Epithelial cell of proximal tubule (primary cell): ENCODE measurements around the gene SEPTIN11. TPM values are rescaled to one million over a fixed set of nuclear protein-coding genes. Genes with fewer than 3 reads are reported as not detected.

Experiments used
- DNase-seq: peaks from one replicate; pipeline ENCODE4 v3.0.0-alpha.2; 2011; ENCODE audit warnings: low read depth
- H3K4me3 ChIP-seq: 2 replicates; pipeline ENCODE4 v1.5.1; 2011; ENCODE audit warnings: low read depth, mild to moderate bottlenecking, low read length
- CTCF ChIP-seq: conservative IDR thresholded peaks from 2 replicates; pipeline ENCODE4 v1.5.1; 2012; ENCODE audit warnings: low read depth, mild to moderate bottlenecking, low read length
- total RNA-seq: library from RNA; depleted of rRNA; stranded (reverse); fragments of >200 nt; gene quantifications from 2 replicates; pipeline ENCODE4 v1.2.3, GENCODE V29; 2015

SEPTIN11 gene
- total RNA-seq, 1 donor from 2014 or later, result 86.7 TPM

- H3K4me3 ChIP-seq, result no peak overlapping the region
- TF ChIP-seq CTCF, result no peak
- no peak for DNase-seq
Measured at GRCh38 chr4:76923619-76924357, 25.8 kb upstream of the SEPTIN11 start.

- H3K4me3 ChIP-seq, result no peak overlapping the region
- no peak for DNase-seq
- TF ChIP-seq CTCF, result no peak
Measured at GRCh38 chr4:76926841-76927240, 22.7 kb upstream of the SEPTIN11 start.

GRCh38 chr4:76930685-76931084, 18.9 kb upstream of the SEPTIN11 start:
- TF ChIP-seq CTCF, result no peak
- DNase-seq, result no peak
- no peak overlapping the region for H3K4me3 ChIP-seq

GRCh38 chr4:76931087-76931486, 18.5 kb upstream of the SEPTIN11 start:
- TF ChIP-seq CTCF, result no peak
- no peak overlapping the region for H3K4me3 ChIP-seq
- DNase-seq, result no peak

GRCh38 chr4:76931576-76932276, 17.8 kb upstream of the SEPTIN11 start:
- H3K4me3 ChIP-seq, result no peak overlapping the region
- no peak for DNase-seq
- no peak for TF ChIP-seq CTCF

- no peak for DNase-seq
- no peak overlapping the region for H3K4me3 ChIP-seq
- no peak for TF ChIP-seq CTCF
Measured at GRCh38 chr4:76939184-76939583, 10.4 kb upstream of the SEPTIN11 start.
